C4-2B (cell line): ENCODE measurements around the gene RBPMS2.

Experiments
- CTCF ChIP-seq: fragments of 450-650 bp; conservative IDR thresholded peaks from 2 replicates; pipeline ENCODE4 v1.5.1; 2017; ENCODE audit warnings: mild to moderate bottlenecking
- ZFX ChIP-seq: fragments of 450-650 bp; IDR thresholded peaks from 2 replicates; pipeline ENCODE4 v1.6.1; 2017

- TF ChIP-seq CTCF (no peak), ZFX (no peak)
Observed at GRCh38 chr15:64697911-64698369, 77.4 kb downstream of the RBPMS2 start.
